ENCODE results near the gene LBR.

DNA sequence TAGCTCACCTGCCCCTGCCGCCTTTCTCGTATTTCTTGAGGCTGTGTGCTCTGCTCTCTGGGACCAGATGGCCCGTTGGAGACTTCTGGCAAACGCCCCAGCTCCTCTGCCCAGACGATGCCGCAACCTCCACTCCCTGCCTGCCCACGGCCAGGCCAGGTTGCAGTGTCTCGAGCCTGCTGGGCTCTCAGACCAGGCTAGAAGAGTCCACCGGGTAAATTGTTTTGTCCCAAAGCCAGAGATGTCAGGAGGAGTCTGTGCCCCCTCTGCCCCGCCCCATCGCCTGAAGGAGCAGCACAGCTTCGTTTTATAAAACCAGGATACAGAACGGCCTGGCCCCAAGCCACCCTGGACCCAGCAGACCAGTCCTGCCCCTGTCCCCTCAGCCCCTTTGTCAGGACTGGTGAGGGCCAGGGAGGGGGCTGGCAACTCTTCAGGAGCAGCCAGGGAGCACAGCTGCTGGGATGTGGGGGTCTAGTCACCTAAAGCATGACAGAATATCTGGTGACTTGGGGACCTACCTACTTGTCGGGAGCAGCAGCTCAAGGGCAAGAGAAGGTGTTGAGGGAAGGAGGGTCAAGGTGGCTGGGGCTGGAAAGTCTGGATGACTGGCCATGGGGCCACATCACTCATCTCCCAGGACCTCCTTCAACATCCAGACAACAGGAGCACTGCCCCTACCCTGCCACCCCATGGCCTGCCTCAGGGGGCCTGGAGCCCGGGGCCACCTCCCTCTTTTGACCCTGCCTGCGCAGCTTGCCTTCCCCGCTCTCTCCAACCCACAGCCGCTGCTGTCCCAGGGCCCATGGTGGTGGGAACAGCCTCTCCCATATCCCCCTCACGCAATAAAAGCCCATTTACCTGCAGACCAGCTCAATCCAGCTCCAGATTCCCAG, 33.9 kb upstream of the LBR start:
- TF ChIP-seq, protein P1, sequence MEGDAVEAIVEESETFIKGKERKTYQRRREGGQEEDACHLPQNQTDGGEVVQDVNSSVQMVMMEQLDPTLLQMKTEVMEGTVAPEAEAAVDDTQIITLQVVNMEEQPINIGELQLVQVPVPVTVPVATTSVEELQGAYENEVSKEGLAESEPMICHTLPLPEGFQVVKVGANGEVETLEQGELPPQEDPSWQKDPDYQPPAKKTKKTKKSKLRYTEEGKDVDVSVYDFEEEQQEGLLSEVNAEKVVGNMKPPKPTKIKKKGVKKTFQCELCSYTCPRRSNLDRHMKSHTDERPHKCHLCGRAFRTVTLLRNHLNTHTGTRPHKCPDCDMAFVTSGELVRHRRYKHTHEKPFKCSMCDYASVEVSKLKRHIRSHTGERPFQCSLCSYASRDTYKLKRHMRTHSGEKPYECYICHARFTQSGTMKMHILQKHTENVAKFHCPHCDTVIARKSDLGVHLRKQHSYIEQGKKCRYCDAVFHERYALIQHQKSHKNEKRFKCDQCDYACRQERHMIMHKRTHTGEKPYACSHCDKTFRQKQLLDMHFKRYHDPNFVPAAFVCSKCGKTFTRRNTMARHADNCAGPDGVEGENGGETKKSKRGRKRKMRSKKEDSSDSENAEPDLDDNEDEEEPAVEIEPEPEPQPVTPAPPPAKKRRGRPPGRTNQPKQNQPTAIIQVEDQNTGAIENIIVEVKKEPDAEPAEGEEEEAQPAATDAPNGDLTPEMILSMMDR (IDR thresholded peaks at IDR 0.05; ENCODE audit: insufficient read depth, low read length, poor library complexity, severe bottlenecking), result no peak
- no peak for TF ChIP-seq EZH2phosphoT487 (conservative IDR thresholded peaks at IDR 0.05; ENCODE audit: low read length)
